GM18498 (cell line): Measurements from ENCODE around the gene SLC35D3.
A peak's percentile ranks its signal among the peaks of the same experiment; 100 is the strongest.
"Not testable (repeated sequence)": the region's sequence is repeated elsewhere in the genome, so short reads cannot be mapped to it uniquely, and the experiment has no call there.

Experiments used
- ATAC-seq: cut with Tn5 transposase; IDR thresholded peaks from one replicate; pipeline ENCODE4 v1.9.1; 2021; ENCODE audit warnings: mild to moderate bottlenecking, moderate library complexity; ENCODE audit not compliant: unreplicated experiment

SLC35D3 gene

DNA sequence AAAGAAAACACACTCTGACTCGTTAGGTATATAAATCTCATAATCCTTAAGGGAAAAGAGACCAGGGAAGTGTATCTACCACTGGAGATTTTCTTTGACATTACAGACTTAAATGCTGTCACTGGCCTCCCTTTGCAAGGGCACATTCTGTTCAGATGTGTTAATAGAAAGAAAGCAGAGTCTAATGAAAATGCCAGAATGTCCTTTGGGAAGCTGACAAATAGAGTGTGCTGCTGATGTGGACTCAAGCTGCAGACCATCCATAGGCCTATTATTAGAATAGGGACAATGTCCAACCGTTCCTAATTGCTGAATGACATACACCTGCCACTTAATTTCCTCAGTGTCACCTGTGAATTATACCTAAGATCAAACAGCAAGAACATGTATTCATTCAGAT is 41.2 kb downstream of the SLC35D3 start:
- ATAC-seq, result no peak

DNA sequence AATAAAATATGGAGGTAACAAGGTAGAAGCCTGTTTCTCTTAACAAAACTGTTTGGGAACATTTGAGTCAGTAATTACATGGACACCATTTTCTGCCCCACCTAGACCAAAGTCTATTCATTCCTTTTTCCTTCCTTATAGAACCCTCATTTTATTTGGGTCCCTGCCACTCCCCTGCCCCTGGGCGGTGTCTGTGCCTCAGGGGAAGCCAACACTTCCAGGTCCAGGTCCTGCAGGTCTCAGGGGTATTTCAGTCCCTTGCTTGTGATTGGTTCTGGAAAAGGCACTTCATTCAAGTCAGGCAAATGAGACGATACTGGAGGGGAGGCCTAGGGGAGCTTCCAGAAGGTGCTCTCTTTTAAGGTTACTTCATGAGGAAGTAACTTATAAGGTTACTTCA is 42.3 kb downstream of the SLC35D3 start:
- no peak for ATAC-seq

DNA sequence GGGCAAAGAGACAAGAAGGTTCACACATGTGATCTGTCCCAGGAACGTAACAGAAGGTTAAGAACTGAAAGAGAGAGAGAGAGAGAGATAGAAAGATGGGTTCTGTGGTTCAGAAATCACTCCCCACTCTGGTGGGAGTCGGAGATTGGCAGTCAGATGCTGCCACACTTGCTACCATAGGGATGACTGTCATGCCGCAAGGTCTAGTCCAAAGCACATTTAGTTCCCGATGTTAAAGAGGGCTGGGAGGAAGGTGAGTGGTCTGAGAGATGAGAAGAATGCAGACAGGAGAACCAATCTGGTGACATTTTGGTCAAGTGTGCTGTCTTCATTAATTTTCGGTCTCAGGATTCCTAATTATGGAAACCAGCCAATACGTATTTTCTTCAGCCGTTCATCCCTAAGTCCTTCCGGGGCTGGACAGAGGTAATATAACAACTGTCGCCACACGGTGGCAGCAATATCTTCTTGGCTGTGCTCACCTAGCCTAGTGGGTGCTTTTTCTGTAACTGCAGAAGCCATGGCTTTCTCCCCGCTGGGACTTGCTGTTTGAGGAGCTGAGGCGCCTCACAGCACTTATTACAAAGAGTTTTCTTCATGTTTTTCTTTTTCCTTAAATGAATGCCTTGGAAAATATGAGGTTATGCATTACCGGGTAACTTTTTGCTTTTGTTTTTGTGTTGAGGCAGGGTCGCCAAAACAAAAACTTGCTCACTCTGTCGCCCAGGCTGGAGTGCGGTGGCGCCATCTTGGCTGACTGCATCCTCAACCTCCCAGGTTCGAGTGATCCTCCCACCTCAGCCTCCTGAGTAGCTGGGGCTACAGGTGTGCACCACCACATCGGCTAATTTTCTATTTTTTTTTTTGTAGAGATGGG is 46.0 kb downstream of the SLC35D3 start:
- ATAC-seq, result peak; percentile 91

DNA sequence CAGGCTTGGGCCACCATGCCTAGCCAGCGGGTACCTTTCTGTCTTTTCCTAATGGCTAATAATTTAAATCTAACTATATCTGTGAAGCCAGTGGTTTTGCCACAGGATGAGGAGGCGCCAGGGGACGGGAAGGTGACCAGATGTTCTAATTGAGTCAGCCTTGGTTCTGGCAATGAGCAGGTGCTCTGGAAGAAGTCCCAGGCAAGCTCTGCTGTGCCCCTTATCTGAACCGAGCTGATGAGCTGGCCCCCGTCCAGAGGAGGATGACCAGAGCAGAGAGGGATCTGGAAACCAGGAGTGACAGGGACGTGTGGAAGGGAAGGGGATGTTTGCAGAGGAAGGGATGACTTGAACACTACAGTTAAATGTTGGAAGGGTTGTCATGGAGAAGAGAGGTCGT is 46.7 kb downstream of the SLC35D3 start:
- ATAC-seq, result no peak

DNA sequence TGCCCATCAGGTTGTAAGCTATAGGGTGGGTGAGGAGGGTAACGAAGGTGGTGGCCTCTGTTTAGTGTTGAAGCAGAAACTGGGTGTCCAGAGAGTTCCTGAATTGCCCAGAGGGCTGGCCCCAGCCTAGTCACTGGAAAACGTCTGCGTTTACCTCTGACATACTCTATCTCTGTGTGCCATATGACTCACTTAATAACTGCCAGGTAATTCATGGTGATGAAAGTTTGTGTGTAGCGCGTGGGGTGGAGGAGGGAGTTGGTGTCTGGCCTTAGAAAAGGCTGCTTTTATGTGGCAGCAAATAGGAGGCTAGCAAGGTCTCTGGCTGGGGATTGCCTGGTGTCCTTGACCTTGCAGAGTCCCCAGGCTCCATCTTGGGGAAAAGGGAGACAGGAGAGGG is 47.3 kb downstream of the SLC35D3 start:
- ATAC-seq, result no peak

DNA sequence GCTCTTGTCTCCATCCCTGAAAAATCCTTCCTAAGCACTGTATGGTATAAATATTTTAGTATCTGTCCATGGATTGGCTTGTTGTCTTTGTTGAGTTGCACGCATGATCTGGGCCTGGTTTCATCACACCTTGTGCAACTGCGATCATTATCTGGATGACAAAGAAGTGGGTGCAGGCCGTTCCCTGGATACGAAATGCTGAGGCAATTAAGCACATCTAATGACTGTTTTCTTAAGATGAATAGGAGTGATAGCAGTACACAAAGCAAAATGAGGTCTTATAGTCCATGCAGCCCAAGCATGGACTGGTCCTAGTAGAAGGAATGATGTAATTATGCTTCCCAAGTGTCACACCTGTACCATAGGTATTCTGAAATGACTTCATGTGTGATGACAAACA is 47.8 kb downstream of the SLC35D3 start:
- no peak for ATAC-seq

DNA sequence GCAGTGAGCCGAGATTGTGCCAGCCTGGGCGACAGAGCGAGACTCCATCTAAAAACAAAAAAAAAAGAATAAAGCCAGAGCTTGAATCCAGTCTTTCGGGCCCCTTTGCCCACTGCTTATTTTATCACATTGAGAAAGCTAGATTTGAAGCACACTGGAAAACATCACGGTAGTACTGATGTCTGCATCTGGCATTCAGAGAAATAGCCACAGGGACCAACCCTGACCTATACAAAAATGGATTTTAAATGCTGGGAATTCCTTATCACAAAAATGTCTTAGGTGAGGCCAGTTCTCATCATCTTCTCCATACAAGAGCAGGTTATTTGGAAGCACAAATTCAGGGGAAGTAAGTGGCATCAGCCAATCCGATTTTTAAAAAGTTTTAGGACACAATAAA is 49.5 kb downstream of the SLC35D3 start:
- ATAC-seq, result no peak

DNA sequence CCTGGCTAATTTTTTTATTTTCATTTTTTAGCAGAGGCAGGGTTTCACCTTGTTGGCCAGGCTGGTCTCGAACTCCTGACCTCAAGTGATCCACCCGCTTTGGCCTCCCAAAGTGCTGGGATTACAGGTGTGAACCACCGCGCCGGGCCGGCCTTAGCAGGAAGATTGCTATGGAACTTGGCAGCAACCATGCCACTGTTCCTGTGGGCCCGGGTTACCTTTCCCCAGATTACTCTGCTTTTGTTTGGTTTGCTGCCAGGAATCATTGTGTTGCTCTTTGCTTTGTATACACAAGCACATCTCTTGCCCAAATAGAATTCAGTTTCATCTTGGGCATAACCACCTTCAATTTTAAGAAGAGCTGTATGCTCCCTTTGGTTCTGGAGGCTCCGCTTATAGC is 51.7 kb downstream of the SLC35D3 start:
- not testable (repeated sequence) for ATAC-seq
